ENCODE measurements around the gene EYA4.

The EYA4 gene

GRCh38 chr6:133333852-133334251 is 92.7 kb downstream of the EYA4 start:
- FAIRE-seq (no peak), DNase-seq (ENCODE audit: insufficient read length, low spot score) (no peak)
- no peak for TF ChIP-seq POLR2A (IDR thresholded peaks at IDR 0.05; ENCODE audit: low read depth, low read length)

DNA sequence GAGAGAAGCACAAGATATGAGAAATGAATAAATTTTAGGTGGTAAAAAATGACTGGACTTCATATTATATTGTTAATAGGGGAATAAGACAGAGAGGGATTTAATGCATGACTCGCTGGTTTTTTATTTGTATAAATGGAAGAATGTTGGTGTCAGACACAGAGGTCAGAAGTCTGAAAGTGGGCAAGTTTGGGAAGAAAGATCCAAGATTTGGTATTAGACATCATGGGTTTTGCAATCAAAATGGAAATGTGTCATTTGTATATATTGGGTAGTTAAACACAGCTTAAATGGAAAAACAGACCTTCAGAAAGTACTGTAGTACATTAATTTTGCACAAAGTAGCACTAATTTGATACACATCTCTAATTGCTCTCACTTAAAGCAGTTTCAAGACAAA is 96.2 kb downstream of the EYA4 start:
- TF ChIP-seq POLR2A (IDR thresholded peaks at IDR 0.05; ENCODE audit: low read depth, low read length), result no peak
- no peak for FAIRE-seq
- no peak for DNase-seq (ENCODE audit: insufficient read length, low spot score)

- TF ChIP-seq POLR2A (IDR thresholded peaks at IDR 0.05; ENCODE audit: low read depth, low read length), result no peak
- no peak for DNase-seq (ENCODE audit: insufficient read length, low spot score)
- FAIRE-seq, result no peak
Observed at GRCh38 chr6:133339543-133340384, 98.6 kb downstream of the EYA4 start.

DNA sequence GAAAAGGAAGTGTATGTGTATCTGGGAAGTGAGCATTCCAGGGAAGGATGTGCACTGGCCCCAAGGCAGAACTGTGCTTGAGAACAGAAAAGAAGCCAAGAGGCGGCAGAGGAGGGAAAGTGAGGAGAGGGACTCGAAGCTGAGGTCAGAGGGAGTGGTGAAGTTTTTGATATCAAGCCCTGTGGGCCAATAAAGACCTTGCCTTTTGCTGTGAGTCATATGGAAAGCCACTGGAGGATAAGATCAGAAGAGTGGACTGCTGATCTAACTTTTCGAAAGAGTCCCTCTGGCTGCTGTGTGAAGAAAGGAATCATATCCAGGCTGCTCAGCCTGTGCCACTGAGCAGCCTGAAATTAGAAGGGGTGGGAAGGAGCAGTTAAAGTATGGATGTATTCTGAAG is 99.4 kb downstream of the EYA4 start:
- no peak for DNase-seq (ENCODE audit: insufficient read length, low spot score)
- FAIRE-seq, result no peak
- no peak for TF ChIP-seq POLR2A (IDR thresholded peaks at IDR 0.05; ENCODE audit: low read depth, low read length)

- no peak for DNase-seq (ENCODE audit: insufficient read length, low spot score)
- FAIRE-seq, result no peak
- no peak for TF ChIP-seq POLR2A (IDR thresholded peaks at IDR 0.05; ENCODE audit: low read depth, low read length)
Observed at GRCh38 chr6:133341607-133342158, 100.5 kb downstream of the EYA4 start.

DNA sequence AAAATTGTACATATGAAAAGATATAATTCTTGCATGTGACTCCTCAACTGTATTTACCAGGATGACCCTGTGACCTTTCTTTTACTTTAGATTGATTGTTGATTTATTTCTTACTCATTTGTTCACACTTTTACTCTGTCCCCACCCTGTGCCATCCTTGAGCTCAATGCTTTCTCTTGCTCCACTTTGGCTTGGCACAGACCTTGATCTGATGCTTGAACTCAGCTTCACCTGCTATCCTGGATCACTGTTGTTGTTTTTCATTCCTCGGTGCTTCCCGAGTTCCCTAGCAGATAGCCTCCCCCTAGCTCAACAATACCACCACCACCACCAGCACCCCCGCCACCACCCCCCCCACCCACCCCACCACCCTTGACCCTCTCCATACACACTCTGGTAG is 102.1 kb downstream of the EYA4 start:
- DNase-seq (ENCODE audit: insufficient read length, low spot score) (no peak), FAIRE-seq (no peak)
- no peak for TF ChIP-seq POLR2A (IDR thresholded peaks at IDR 0.05; ENCODE audit: low read depth, low read length)

DNA sequence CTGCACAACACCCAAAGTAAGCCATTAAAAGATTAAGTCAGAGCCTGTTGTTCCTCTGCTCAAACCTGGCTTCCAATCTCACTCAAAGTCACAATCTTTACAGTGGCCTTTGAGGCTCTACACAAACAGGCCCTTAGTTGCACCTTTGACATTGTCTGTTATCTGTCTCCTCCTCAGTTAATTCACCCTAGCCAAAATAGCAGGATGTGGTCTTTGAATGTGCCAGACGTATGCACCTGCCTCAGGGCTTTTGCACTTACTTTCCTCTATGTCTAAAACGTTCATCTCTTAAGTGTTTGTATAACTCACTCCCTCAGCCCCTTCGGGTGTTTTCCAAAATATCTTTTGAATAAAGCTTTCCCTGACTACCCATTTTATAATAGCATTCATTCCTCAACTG is 107.7 kb downstream of the EYA4 start:
- DNase-seq (ENCODE audit: insufficient read length, low spot score), result no peak
- FAIRE-seq, result no peak
- no peak for TF ChIP-seq POLR2A (IDR thresholded peaks at IDR 0.05; ENCODE audit: low read depth, low read length)

GRCh38 chr6:133350928-133351327 is 109.8 kb downstream of the EYA4 start:
- no peak for FAIRE-seq
- TF ChIP-seq POLR2A (IDR thresholded peaks at IDR 0.05; ENCODE audit: low read depth, low read length), result no peak
- no peak for DNase-seq (ENCODE audit: insufficient read length, low spot score)

GRCh38 chr6:133352046-133352445 is 110.9 kb downstream of the EYA4 start:
- DNase-seq (ENCODE audit: insufficient read length, low spot score), result no peak
- no peak for FAIRE-seq
- TF ChIP-seq POLR2A (IDR thresholded peaks at IDR 0.05; ENCODE audit: low read depth, low read length), result no peak

DNA sequence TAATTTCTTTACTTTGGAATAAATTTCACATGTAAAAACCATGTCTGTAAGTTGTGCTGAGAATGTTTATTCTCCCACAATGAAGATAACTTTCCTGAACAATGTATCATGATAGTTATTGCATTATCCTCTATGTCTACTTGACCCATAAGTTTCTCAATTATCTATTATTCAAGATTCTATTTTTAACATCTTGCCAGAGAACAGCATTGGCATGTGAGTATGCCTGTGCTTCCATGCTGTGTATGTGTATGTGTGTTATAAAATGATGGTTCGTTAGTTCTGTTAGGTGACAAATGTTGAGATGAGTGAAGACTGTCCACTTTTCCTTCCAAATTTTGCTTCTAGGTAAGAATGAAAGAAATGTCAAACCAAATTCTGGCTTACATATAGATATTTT is 111.9 kb downstream of the EYA4 start:
- DNase-seq (ENCODE audit: insufficient read length, low spot score) (no peak), FAIRE-seq (no peak)
- no peak for TF ChIP-seq POLR2A (IDR thresholded peaks at IDR 0.05; ENCODE audit: low read depth, low read length)

GRCh38 chr6:133355922-133356321 is 114.8 kb downstream of the EYA4 start:
- FAIRE-seq, result no peak
- no peak for TF ChIP-seq POLR2A (IDR thresholded peaks at IDR 0.05; ENCODE audit: low read depth, low read length)
- no peak for DNase-seq (ENCODE audit: insufficient read length, low spot score)

DNA sequence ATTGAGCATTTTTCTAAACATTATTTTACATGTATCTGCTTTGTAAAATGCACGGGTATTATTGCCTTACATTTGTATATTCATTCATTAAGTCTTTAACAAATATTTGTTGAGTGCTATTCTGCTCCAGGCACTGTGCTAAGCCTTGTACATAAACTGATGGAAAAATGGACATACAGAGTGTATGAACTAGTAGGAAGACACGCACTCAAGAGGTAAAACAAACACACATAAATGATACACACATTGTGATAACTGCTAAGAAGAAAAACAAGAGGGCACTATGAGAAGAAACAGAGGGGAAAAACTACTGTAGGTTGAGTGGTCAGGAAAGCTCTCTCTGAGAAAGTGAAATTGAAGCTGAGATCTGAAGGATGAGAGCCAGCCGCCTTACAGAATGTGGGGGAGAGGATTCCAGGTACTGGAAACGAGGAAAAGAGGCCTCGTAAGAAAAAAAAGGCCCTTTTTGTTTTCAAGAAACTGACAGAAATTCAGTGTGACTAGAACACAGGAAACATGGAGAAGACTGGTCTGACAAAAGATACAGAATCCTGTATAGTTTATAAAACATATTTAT is 117.5 kb downstream of the EYA4 start:
- DNase-seq (ENCODE audit: insufficient read length, low spot score), result no peak
- no peak for TF ChIP-seq POLR2A (IDR thresholded peaks at IDR 0.05; ENCODE audit: low read depth, low read length)
- FAIRE-seq, result no peak

DNA sequence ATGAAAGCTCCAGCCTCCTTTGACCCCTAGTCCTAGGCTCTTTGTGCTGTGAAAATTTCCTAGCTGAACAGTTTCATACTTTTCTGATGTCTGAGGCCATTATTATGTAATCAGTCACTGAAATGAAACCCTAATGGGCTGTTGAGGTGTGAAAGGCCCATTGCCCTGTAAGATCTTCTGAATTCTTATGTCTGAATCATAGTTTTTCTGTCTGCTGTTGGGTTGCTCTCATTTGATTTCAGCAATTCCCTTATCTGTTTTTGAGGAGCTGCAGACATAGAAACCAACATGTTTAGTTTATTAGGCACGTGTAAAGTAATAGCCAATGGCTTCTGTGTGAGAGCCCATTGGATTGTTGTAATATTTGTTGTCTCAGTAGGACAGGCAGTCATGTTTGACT is 118.1 kb downstream of the EYA4 start:
- no peak for FAIRE-seq
- DNase-seq (ENCODE audit: insufficient read length, low spot score), result no peak
- TF ChIP-seq POLR2A (IDR thresholded peaks at IDR 0.05; ENCODE audit: low read depth, low read length), result no peak

DNA sequence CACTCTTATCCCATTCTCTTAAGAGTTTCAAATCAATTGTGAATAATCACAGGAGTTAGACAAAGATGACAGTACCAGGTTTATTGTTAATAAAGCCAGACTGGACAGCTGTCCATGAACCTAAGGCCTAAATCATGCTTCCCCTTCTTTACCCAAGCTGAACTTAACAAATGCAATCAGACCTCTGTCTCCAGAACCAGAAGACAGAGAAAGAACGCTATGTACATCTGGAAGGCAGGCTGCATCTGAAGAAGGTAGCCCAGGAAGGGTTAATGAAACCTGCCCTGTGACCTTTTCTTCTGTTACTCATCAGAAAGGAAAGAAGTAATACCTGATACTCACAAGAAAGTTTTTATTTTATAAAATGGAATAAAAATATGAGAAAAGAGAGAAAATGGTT is 118.6 kb downstream of the EYA4 start:
- TF ChIP-seq POLR2A (IDR thresholded peaks at IDR 0.05; ENCODE audit: low read depth, low read length), result no peak
- FAIRE-seq (no peak), DNase-seq (ENCODE audit: insufficient read length, low spot score) (no peak)

DNA sequence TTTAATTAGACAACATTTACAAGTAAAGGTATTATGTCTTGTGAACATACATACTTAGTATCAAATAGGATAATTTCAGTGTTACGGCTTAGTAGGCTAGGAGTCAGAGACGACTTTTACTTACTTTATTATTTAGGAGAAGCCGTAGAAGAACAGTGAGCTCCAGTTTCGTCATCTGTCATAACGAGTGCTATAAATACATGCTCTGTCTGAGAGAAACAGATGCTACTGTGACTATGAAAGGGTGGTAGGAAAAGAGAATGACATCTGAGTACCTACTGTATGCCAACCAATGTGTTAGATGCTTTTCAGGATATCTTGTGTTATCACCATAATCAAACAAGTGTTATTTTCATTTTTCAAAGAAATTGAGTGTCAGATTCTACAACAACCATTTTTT is 119.0 kb downstream of the EYA4 start:
- FAIRE-seq, result no peak
- no peak for DNase-seq (ENCODE audit: insufficient read length, low spot score)
- TF ChIP-seq POLR2A (IDR thresholded peaks at IDR 0.05; ENCODE audit: low read depth, low read length), result no peak
